ENCODE results near the gene NPM3.

NPM3 gene, protein sequence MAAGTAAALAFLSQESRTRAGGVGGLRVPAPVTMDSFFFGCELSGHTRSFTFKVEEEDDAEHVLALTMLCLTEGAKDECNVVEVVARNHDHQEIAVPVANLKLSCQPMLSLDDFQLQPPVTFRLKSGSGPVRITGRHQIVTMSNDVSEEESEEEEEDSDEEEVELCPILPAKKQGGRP

DNA sequence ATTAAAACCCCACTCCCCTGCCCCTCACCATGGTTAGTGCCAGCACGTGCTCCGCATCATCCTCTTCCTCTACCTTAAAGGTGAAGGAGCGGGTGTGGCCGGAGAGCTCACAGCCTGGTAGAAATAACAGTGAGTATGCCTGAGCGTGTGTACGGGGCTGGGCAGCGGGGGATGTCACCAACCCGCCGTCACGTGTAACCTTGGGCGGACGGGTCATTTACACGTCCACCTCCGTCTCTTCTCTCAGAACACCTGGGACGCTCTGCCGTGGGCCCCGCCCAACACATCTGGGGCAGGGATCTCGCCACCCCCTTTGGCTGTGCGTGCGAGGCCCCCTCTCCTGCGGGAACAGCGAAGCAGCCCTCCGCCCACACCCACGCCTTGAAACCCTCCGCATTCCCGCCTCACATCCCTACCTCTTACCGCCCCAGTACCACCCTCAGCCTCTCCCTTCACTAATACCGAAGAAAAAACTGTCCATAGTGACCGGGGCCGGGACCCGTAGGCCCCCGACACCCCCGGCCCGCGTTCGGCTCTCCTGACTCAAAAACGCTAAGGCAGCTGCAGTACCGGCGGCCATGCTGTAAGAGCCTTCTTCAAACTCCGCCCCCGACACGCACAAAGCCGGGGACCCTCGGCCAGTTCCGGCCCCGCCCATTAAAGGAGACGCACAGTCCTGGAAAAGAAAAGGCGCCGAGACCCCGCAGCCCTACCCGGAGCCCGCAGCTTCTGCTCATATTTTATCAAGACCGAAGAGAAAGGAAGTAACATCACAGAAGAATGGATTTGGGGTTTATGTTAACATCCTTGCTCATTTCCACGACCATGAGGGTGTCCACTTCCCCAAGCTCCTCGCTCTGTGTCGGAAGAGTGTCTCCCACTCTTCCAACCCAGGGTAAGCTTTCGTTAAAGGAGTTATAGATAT is at the start of gene NPM3:
NPM3 (minus strand) TSS at position 636 of the 925 bp plus-strand sequence; CDS start at position 580, 56 bp downstream.
- peak; percentile 72 for DNase-seq (ENCODE audit: low read depth, low spot score)

DNA sequence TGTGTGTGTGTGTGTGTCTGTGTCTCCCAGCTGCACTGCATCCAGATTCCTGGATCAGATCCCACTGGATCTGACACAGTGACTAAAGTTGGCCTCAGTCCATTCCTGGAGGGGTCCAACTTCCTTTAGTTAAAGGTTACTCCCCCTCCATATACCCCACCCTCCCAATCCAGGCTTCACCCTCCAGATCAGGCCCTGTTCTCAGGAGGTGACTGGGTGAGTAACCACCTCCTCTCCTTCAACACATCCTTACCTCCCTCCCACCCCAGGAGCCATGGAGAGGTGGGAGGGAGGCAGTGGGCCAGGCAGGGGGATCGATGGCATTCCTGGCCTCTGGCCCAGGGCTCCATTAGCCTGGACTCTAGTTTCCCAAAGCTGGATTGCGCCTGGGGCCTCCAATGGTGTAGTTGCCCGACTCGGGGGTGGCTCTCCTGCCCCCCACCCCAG is 49.1 kb upstream of the NPM3 start:
- no peak for DNase-seq (ENCODE audit: low read depth, low spot score)

DNA sequence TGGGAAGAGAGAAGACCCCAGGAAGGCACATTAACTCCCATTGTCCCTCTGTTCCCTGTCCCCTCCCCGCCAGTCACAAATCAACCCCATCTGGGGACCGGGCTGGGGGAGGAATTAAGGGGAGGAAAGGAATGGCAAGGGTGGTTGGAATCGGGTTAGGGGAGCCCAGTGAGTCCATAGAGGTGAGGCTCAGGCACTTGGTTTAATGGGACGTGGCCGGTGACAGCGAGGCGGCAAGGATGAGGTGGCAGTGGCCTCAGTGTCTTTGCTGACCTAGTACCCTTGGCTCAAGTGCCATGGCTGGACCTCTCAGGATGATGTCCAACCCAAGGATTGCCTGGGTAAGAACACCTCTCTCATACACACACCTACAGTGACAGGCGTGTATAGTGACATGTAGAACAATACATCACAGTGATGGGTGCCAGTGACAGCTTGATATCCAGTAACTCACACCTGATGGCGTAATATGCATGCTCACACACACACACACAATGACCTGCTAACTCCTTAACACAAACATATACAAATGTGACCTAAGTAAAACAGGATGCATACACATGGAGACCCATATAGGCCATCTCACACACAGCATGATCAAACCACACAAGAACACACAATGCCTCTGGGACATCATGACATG is 48.0 kb upstream of the NPM3 start:
- no peak for DNase-seq (ENCODE audit: low read depth, low spot score)

DNA sequence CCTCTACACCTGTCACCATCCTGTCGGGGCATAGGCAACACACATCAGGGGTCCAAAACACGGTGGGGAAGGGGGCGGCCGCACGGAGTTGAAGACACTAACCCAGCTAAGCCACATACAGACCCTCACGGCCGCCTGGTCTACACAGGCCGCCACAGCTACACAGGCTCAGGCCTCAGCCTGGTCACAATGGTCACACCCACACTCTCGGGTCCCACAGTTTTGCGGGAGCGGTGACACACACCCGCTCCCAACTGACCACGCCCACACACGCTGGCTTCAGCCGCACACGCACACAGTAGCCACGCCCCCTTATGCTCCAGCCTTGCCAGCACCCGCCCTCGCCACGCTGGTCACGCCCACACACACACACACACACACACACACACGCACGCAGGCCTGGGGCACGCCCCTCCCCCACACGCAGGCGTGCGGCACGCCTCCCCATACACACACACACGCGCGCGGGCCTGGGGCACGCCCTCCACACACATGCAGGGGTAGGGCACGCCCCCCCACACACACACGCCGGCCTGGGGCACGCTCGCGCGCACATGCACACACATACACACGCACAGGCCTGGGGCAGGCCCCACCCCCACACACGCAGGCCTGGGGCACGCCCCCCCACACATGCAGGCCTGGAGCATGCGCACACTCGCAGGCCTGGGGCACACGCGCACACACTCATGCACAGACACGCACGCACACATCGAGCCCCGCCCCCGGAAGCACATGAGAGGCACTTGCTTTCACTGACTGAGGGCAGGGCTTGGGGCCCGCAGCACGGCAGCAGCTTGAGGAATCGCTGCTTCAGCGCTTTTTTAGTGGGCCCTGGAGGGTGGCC is 47.3 kb upstream of the NPM3 start:
- peak; percentile 94 for DNase-seq (ENCODE audit: low read depth, low spot score)

DNA sequence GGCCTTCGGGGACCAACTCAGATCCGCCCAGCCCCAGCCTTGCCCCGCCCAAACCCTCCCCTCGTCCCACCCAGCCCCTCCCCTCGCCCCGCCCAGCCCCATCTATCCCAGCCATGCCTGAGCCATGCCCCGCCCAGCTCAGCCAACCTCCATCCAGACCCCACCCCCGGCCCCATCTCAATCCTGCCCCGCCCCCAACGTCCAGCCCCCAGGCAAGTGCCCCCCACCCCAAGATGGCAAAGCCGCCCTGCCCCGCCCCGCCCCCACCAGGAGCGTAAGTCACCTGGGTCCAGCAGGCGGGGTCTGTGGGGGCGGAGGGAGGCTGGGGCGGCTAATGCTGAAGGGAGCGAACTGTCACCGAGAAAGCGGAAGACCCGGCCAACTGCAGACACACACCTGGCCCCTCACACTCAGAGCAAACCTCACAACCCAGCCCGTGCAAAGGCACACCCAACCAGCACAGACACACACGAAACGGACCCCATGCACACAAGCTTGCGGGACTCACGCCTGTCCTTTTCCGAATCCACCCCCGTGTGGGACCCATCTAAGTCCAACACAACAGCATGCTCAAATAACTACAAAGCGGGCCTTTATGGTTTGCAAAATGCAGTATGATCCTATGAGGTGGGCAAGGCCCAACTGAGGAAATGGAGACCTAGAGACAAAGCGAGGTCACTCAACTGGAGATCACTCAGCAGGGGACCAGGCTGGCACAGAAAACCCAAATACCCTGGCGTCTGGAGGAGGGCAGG is 46.5 kb upstream of the NPM3 start:
- no peak for DNase-seq (ENCODE audit: low read depth, low spot score)

DNA sequence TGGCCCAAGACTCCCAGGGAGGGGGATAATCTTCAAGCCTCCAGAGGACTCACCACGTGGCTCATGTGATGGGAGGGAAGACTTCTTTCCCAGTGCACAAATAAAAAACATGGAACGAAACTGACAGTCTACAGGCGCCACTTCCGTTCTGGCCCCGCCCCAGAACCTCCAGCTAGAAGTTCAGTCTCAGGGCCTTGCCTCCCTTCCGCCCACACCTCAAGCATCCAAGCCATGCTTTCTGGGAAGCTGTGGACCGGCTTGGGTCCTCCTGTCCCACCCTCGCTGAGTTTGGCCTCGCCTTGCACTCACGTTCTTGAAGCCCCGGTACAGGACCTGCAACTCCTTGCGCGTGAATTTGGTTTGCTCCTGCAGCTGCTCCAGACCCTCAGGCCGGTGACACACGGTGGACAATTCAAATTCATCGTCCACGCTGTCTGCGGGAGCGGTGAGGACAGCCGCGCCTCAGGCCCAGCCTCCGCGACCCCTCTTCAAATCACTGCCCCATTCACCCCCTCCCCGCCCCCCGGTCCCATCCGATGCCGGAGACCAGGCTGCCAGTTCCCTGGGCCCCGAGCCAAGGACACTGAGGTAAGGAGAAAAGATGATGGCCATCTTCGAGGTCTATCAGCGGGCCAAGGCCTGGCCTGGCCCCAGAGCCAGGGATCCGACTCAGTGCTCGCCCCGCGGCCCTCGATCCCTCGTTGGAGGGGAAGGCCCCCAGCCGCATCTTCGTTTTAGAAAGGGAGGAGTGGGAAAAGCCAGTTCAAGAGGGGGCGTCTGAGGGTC is 45.7 kb upstream of the NPM3 start:
- no peak for DNase-seq (ENCODE audit: low read depth, low spot score)

DNA sequence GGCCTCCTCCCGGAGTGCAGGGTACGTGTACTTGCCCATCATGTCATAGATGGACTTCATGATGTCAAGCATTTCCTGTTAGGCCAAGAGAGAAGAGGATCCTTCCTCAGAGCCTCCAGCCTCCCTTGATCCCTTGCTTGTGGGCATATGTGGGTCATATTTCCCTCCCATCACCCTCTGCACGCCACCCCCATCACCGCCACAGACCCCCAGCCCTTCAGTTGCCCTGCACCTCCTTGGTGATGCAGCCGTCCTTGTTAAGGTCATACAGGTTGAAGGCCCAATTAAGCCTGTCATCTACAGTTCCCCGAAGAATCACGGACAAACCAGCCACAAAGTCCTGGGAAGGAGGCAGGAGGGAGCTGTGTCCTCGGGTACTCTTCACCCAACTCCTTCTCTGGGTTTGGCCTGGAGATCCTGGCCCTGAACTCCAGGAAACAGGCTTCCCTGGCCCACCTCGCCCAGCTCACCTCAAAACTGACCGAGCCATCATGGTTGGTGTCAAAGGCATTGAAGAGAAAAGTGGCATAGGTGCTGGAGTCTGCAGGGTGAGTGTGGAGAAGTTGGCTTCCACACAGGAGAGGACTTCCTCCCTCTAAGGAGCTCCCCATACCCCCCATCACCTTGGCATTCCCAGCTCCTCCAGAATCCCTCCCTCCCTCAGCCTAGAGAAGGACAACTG is 44.8 kb upstream of the NPM3 start:
- DNase-seq (ENCODE audit: low read depth, low spot score): no peak

DNA sequence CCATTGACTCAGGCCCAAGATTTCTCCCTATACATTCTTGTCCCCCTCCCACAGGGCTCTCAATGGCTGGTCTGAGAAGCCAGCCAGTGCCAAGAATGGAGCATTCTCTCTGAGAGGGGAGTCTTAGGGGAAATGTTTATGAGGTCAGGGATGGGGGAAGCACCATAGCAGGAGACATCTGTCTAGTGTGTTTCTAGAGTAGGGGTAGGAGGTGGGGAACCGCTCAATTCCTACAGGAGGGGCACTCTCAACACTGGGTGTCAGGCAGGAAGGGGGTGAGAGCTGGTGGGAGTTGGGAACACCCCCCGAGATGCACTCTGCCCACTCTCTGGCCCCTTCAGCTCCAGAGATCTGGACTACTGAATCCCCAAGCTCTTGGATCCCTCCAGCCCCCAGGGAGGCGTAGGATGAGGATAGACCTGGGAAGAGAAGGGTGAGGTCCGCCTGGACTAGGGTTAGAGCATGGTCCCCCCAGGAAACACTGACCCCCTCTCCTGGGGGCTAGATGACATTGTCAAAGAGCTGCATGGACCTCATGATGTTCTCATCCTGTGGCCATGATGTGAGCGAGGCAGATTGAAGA is 43.7 kb upstream of the NPM3 start:
- DNase-seq (ENCODE audit: low read depth, low spot score): no peak

DNA sequence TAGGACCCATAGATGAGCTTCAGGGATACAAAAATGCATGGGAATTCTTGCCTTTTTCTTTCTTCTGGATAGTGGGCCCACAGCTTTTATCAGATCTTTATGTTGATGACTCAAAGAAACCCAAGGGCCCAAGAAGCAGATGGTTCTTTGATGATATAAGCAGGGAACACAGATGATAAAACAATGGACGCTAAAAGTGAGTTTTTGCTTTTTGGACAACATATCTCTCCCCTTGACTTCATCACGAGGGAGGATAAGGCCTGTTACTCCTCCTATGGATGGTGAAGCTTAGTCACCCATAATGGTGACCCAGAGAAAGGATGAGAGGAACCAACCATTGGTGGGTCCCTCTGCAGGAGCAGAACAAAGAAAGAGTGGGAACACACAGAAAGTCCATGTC is 41.5 kb upstream of the NPM3 start:
- no peak for DNase-seq (ENCODE audit: low read depth, low spot score)

DNA sequence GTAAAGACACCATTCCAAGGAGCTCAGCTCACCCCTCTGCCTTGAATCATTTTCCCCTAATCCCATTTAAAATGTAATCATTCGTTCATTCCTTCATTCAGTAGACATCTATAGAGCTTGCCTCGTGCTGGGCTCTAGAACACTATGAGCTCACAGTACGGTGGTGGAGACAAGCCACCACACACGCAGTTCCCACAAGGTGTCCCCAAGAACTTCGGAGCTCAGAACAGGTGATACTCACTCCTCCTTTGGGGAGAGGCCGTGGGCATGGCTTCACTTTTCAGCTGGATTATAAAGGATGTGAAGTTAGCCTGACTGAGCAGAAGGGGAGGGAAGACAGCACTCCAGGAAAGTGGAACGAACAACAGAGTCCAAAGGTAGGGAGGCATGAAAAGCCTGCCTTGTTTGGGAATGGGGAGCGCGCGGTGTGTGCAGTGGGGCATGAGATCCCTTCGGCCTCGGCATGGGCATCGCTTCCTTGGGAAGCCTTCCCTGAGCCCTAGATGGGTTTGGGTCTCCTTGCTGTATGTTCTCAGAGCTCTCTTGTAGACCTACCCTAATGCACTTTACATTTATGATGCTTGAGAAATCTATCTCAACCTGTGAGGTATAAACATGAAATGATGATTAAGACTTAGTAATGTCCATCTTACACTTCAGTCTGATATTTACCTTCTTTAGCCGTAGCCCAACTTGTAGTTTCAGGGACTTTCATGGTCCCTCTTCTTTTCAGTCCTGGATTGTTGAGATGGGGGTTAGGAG is 35.8 kb upstream of the NPM3 start:
- DNase-seq (ENCODE audit: low read depth, low spot score): no peak

DNA sequence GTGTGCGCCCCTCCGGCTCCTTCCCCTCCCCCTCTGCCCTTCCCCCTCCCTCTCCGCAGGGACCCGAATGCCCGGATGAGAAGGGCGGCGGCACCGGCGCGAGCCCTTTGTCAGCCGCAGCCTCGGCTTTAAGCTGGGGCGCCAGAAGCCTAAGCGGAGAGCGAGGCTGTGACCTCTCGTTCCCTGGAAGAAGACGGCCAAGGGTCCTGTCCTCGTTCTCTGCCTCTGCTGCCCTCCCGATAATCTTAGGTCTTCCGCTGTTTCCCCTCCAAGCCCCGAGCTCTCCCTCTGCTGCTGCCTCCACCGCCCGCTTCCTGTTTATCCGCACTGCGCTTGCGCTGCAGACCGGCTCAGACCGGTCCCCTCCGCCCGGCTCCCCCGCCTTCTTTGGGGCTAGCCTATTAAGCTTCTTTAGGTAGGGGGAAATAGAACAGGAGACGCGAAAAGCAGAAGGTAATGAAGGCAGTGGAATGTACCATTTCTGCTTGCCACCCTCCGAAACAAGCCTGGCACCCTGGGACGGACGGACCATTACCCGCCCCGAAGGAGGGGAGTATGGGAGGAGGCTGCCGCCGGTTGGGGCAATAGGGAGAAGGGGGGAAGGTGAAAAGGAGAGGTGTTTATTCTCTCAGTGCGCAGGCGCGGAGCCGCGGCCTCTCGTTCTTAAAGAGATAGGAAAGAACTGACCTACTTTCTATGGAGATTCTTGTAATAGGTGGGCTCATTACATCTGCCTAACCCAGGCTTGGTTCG is 35.0 kb upstream of the NPM3 start, which contains the start of gene OGA:
OGA (minus strand) TSS at position 326 of the 753 bp plus-strand sequence. CDS start 422 bp downstream, outside the sequence.
- peak; percentile 99 for DNase-seq (ENCODE audit: low read depth, low spot score)

DNA sequence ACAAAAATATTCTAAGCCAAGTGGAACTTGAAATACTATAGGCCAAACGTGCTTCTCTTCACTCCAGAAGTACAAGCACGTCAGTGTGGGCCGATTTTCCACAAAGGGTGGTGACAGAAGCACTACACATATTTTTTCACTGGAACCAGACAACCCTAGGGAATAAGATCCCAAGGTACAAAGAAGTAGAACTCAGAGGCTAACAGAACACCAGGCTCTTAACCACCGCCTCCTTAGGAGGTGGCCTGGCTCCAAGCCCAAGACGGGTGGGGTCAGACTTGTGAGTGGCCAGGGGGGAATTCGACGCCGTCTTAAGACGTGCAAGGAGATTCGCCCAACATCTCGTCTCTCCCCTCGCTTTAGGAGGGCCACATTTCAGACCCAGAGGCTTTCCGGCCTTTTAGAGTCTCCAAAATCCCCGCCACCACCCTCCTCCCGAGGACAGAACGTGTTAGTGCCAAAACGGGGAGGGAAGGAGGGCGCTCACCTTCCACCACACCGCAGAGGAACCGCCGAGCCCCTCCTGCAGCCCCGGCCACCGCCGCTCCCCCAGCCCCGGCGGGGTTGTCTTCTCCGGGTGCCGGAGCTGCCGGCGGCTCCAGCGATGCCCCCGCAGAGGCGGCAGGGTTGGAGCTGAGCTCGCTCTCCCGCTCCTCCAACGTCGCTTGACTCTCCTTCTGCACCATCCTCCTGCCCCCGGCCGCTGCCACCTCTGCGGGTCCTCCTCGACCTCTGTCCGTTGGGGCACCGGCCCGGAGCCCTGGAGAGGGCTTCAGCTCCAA is 34.3 kb upstream of the NPM3 start:
- no peak for DNase-seq (ENCODE audit: low read depth, low spot score)

DNA sequence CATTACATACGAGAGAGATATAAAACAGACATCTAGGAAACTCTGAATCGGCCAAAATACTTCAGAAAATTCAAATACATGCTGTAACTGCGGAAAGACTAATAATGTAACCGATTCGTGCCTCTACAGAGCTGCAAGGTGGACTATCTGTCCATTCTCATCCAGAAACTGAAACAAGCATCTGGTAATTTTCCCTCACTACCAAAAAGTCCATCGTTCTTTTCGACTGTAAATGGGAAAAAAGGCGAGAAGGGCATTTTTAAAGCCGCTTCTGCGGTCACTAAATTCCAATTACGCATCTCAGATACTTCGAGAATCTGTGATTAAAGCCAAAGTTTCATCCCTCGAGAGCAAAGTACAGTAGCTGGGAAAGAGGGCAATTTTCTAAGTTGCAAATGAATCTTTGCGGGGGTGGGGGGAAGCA is 33.7 kb upstream of the NPM3 start:
- DNase-seq (ENCODE audit: low read depth, low spot score): no peak

DNA sequence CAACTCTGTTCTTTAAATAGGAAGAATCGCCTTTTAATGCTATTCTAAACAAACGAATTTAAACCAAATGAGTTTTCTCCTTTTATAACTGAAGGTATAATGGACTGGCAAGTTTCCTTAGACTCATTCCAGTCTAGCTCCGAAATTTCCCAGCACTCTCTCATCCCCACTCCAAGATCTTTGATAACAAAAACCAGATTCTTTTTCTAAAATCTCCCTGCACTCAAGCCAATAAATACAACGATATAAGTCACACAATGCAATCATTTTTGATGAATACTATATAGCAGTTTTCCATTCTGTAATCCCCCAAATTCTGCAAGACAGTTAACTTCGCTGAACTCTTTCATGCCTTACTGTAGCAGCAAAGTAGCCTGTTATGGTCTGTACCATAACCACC is 33.1 kb upstream of the NPM3 start:
- no peak for DNase-seq (ENCODE audit: low read depth, low spot score)

DNA sequence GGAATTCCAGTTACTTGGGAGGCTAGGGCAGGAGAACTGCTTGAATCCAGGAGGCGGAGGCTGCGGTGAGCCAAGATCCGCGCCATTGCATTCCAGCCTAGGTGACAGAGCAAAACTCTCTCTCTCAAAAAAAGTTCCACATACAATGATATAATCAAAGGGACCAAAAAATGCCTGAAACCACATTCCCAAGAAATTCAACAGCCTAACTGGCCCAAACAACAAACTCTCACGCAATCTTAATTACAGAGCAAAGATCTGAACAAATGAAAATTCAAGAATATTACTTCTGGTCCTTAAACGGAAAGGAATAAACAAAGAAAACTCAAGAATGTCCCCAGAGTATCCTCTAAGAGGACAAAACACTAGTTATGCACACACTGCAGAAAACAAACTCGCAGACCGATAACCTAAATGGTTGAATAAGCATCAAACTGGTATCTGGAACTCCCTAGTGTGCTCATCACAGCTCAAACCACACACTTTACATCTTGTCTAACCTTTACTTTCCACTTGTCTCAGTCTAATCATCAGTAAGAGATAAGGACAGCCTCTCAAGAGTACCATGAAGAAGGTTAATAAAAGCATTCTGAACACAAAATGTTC is 31.3 kb upstream of the NPM3 start:
- DNase-seq (ENCODE audit: low read depth, low spot score): no peak

DNA sequence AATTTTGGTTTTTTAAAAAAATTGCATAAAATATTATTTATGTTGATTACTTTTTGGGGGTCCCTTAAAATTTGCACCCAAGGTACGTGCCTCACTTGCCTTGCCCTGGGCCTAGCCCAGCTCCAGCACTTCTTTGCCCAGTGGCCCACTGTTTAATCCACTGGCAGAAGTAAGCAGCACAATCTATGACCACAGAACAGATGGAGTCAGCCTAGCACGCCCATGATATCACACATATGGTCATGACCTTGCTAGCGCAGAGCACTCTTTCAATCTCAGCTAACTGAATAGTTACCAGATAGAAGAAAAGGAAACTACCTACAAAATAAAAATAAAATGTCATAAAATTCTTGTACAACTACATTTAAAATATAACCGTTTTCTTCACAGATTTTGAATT is 29.4 kb upstream of the NPM3 start:
- DNase-seq (ENCODE audit: low read depth, low spot score): no peak

Data from activated CD4-positive, CD25-positive, alpha-beta regulatory T cell treated with anti-CD3 and anti-CD28 coated beads, Interleukin-2, amount 50 U/mL, for 16 hours (primary cell).